HG03378 (cell line): ENCODE results near the gene PTPN6.
"Not testable (repeated sequence)": the region's sequence is repeated elsewhere in the genome, so short reads cannot be mapped to it uniquely, and the experiment has no call there.

ENCODE experiments used
- ATAC-seq: cut with Tn5 transposase; IDR thresholded peaks from one replicate; pipeline ENCODE4 v1.9.1; 2021; ENCODE audit warnings: mild to moderate bottlenecking, moderate library complexity; ENCODE audit not compliant: unreplicated experiment

PTPN6 gene

GRCh38 chr12:6950811-6951540 is at the start of gene PTPN6:
PTPN6 (plus strand) TSS chr12:6951356; CDS start chr12:6951513, 157 bp downstream.
- ATAC-seq = peak; percentile 22

DNA sequence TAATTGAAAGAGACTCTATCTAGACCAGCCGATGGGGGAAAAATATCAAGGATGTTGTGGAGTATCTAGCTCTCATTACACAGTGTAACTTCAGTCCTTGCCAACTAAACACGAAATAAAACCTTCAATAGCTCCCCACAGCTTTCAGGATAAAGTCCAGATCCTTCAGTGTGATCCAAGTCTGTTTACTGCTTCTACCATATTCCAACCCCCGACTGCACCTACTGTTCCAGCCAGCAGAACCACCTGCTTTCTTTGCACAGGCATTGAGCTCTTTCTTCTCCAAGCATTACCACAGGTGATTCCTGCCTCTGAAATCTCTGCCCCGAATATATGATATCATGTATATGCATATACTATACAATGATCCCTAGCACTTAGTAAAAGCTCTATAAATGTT is 48.7 kb upstream of the PTPN6 start:
- no peak for ATAC-seq

GRCh38 chr12:6903722-6904121 is 47.4 kb upstream of the PTPN6 start:
- no peak for ATAC-seq

DNA sequence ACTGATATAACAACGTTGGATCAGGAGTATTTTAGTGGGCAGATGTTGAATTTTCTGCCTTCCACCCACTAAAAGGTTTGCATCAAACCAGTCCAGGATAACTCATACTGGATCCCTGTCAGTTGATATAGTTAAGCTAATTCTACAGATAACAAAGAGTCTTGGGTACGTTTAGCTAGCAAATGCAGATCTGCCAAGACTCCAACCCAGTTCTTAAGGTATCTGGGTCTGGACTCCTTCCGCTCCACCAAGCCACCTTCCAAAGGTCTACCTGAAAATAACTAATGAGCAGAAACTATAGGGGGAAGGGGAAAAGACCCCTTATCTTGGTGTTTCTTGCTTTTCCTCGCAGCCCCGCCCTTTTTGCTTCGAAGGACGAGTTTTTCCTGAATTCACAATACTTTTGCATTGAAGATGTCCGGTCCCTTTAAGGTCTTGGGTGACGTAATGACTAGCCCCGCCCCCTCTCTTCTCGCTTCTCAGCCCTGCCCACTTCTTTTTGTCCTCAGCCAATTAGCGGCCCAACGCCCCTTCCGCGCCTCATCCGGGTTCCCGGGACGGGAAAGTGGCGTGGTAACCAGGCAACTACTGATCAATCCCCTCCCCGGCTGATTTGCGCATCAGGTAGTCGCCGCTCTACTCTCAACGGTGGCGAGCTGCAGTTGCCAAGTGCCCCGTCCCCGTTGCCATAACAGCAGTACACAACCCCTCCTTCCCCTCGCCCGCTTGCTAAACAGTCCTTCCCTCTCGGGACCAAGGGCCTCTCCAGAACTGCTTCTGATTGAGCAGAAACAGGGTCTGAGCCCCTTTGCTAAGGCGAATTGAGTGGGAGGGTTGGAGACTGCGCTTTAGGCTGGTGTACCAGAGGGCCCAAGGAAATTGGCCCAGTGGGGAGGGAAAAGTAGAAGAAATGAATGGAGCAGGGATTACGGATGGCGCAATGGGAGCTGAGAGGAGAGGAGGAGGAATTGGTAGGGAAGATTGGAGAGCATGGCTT is 46.6 kb upstream of the PTPN6 start, which contains the start of gene LRRC23:
TSS of gene LRRC23 (plus strand) at position 543 of the 997 bp plus-strand sequence. CDS start 812 bp downstream, outside the sequence.
- peak; percentile 75 for ATAC-seq

DNA sequence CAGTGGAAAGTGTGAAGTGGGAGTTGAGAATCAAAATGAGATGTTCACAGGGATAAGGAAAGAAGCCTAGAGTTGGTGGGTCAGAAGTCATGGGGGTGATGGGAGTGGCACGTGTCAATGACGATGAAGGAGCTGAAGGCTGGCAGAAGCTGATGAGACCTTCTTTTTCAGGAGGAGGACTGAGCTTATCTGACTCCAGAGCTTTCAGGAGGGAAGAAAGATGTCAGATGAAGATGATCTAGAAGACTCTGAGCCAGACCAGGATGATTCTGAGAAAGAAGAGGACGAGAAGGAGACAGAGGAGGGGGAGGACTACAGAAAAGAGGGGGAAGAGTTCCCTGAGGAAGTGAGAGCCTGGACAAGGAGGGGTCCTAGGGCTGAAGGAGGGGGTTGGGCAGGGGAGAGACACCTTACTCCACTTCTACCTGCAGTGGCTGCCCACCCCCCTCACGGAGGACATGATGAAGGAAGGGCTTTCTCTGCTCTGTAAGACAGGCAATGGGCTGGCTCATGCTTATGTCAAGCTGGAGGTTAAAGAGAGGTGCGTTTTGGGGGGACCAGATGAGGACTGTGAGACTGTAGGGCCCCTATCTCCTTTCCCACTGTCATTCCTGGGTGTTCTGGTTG is 45.6 kb upstream of the PTPN6 start:
- ATAC-seq = no peak

GRCh38 chr12:6908141-6908540 is 43.0 kb upstream of the PTPN6 start:
- ATAC-seq = not testable (repeated sequence)

DNA sequence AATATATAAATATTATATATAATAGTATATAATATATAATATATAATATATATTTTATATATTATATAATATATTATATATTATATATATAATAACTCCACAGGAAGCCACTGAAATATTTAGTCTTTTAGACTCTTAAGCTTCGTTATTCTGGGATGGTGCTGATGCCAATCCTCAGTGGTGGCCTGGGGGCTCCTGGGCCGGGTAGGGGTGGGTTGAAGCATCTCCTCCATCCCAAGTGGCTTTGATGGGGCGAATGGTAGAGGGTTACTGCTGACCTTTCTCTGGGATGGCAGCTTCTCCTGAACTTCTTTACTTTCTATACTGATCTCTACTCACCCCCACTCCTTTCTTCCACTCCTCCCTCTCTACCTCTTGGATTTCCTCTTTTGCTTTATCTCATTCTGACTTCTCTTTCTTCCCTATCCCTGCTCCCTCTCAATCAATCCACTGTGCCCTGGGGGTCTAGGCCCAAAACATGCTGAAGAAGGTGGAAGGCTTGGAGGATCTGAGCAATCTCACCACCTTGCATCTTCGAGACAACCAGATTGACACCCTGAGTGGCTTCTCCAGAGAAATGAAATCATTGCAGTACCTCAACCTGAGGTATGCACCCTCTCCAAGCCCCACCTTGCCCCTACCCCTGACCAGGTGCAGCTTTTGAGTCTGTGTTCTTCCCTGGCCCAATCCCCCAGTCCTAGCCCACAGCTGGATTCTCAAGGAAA is 41.6 kb upstream of the PTPN6 start:
- no peak for ATAC-seq

- ATAC-seq = no peak
Measured at GRCh38 chr12:6912164-6912935, 38.8 kb upstream of the PTPN6 start.

DNA sequence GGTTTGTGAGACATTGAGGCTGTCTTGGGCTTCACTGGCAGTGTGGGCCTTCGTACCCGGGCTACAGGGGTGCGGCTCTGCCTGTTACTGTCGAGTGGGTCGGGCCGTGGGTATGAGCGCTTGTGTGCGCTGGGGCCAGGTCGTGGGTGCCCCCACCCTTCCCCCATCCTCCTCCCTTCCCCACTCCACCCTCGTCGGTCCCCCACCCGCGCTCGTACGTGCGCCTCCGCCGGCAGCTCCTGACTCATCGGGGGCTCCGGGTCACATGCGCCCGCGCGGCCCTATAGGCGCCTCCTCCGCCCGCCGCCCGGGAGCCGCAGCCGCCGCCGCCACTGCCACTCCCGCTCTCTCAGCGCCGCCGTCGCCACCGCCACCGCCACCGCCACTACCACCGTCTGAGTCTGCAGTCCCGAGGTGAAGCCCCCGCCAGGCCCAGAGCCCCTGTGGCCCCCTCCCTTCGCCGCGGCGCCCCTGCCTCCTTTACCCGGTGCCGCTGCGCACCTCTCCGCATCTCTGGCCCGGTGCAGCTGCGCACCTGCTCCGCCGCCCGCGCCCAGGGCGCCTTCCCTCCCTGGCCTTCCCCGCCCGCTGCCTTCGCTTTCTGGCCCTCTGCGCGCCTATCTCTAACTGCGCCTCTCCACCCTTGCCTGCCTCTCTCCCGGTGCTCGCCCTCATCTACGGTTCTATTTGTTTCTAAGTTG is 36.8 kb upstream of the PTPN6 start, which contains the start of gene ENO2:
TSS of gene ENO2 (plus strand) at position 335 of the 701 bp plus-strand sequence. CDS start 1,253 bp downstream, outside the sequence.
- ATAC-seq = no peak

DNA sequence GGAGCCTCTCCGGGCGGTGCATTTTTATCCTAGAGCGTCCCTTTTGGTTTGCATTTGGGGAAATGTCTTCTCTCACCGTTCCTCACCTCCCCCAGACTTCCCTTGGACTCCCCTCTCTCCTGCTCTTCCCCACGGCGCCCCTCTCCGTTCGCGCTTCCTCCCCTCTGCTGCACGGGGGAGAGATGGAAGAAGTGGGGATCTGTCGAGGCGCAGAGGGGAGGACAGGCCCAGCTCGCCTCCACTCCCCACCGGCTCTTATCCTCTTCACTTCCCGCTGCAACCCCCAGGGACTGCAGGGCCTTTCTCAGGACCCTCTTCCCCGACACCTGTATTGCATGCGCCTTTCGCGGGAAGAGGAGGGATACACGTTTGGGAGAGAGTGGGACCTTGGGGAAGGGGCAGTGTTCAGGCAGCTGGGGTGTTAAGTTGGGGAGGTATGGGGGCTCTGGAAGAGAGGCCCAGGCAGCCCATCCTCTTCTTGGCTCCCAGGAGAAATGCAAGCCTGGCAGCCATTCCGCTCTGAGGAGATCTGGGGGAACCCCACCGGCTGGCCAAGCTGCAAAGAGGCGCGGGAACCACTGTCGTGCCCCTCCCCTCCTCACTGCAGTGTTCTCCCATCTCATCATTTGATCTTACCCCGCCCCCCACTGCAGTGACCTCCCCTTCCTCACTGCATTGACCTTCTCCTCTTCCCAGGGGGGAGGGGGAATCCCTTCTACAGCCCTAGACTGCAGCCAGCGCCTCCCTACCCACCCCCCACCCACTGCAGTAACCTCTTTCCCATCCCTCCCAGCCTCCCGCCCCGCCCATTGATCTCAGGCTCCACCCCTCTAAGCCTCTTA is 36.0 kb upstream of the PTPN6 start:
- ATAC-seq = no peak

DNA sequence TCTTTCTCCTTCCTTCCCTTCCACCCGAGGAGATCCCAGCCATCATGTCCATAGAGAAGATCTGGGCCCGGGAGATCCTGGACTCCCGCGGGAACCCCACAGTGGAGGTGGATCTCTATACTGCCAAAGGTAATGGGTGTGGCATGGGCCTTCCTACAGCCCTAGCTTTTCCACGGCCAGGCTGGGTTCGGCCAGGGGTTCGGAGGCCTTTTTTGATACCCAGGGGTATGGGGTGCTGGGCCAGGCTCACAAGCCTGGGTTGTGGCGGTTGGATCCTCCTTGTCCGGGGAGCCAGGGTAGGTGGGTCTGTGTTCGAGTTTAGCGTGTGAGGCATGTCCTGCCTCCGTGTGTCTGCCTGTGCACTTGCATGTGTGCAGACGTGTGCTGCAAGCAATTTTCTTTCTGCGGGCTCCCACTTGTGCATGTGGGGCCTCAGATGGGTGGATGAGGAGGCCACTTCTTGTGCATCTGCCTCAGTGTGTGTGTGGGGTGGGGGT is 35.3 kb upstream of the PTPN6 start:
- no peak for ATAC-seq

GRCh38 chr12:6916426-6917200 is 34.5 kb upstream of the PTPN6 start:
- ATAC-seq = no peak

DNA sequence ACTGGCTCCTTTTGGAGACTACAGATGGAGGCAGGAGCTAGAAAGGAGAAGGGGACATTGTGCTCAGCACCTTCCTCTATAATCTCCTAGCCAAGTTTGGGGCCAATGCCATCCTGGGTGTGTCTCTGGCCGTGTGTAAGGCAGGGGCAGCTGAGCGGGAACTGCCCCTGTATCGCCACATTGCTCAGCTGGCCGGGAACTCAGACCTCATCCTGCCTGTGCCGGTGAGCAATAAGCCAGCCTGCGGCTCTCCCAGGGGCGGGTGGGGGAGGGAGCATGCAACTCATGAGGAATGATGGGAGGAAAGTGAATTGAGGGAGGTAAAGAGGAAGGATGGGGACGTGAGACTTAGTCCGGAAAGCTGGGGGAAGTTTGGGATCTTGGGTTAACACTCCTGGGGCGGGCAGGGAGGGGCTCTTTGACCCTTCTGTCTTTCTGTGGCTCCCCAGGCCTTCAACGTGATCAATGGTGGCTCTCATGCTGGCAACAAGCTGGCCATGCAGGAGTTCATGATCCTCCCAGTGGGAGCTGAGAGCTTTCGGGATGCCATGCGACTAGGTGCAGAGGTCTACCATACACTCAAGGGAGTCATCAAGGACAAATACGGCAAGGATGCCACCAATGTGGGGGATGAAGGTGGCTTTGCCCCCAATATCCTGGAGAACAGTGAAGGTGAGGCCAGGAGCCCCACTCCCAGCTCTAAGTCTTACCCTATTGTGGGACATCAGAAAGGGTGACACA is 33.5 kb upstream of the PTPN6 start:
- no peak for ATAC-seq

DNA sequence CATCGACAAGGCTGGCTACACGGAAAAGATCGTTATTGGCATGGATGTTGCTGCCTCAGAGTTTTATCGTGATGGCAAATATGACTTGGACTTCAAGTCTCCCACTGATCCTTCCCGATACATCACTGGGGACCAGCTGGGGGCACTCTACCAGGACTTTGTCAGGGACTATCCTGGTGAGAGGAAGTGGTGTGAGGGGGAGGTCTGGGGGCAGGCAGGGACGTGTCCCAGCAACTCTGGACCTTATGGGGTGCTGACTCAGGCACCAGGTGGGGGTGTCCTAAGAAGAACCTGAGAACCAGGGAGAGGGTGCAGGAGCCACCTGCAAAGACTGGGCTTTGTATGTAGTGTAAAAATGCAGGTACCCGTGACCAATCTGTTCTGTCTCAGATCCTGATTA is 31.6 kb upstream of the PTPN6 start:
- no peak for ATAC-seq

GRCh38 chr12:6921539-6921938 is 29.6 kb upstream of the PTPN6 start:
- ATAC-seq = no peak
